GDM1 (cell line): ENCODE data around the gene DPEP3.
"Not testable (repeated sequence)": the region's sequence is repeated elsewhere in the genome, so short reads cannot be mapped to it uniquely, and the experiment has no call there.

ENCODE experiments used
- DNase-seq: peaks from one replicate; lab custom pipeline; 2025; lab: John Stamatoyannopoulos, UW

The DPEP3 gene

DNA sequence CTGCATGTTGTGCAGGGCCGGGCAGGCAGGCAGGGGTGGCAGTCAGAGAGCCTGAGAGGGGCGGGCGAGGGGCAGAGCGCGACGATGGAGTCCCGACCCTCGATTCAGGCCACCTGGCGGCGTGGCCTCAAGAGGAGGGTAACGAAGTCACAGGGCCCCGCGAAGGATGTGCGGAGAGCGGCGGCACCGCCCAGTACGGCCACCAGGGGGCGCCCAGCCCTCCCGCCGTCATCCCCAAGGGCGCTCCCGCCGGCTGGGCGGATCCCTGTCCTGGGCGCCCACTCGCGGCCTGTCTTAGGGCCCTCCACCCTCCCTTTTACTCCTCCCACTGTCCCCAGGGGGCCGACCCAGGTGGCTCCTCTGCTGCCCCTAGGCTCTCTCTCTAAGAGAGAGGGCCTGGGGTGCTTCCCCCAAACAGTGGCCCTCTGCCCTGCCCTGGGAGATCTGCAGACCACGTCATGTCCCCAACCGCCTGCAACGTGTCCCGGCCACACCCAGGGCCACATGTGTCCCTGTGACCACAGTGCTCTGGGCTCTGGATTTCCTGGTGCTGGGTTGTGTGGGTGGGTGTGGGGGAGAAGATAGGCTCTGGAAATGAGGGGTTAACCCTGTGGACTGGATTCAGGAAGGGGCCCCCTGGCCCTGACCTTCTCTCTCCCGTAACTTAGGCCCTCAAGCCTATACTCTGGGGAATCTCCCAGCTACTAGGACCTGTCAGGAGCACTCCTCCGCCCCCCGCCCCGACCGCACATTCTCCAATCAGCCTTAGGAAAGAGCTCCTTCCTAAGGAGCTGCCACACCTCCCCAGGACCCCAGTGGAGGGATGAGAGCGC lies 13.1 kb upstream of the DPEP3 start:
- DNase-seq: peak; percentile 46

DNA sequence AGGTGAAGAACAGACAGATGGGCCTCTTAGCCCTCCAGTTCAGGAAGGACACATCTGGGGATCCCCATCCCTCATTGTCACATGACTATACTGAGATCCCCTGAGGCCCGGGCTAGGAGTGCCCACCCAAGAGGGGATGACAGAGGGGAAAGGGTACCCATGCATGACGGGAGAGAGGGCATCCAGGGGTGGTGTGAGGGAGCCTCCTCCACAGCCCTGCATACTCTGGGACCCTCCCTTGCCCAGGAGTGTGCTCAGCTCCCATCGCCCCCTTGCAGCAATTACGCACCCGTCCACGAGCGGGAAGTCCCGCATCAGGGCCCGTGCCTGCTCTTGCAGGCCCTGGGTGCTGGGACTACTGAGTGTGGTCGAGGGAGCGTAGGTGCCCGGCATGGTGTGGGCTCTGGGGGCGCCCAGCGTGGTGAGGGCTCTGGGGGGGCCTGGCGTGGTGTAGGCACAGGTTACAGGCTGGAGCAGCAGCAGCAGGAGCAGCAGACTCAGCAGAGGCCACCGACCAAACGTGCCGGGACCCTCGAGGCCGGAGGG lies 12.4 kb upstream of the DPEP3 start:
- no peak for DNase-seq

DNA sequence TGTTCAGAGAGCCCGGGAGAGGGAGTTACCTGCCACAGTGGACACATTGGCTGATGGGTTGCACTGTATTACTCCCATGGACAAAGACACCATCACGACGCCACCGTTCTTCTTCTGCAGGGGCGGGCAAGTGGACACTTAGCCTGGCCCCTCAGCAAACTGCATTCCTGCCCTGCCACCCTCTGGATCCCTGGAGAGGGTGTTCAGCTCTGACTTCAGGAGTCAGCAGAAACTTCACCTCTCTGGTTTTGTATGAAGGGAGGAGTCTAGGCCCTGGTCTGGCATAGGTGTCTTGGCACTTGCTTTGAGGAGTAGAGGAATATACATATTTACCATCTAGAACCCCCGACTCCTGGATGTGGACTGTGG lies 9.7 kb upstream of the DPEP3 start:
- DNase-seq: no peak

DNA sequence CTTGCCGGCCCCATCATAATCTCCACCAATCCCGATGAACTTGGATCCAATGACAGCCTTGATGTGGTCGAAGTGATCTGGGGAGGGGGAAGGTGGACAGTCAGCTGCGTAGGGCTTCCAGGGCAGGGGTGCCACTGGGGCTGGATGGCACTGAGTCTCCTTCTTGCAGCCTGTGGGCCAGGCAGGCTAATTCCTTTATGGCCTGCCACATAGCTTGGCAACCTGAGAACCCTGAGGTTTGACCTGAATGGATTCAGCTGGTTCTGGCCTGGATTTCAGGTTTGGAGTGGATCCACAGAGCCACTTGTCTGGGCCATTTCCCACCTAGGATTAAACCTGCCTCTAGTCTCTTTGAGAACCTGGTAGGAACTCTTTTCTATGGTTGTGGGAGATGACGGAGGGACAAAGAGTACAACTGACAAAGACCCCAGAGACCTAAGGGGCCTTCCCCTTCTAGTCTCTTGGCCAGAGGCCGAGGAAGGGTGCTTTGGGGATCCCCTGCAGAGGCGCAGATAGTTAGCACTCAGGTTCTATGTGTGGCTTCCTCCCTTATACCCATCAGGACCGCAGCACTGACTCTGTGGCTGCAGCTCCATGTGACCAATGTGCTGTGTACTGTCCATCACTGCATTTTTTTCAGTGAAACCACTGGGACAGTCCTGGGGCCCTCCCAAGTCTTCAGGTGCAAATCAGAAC lies 9.2 kb upstream of the DPEP3 start:
- DNase-seq: no peak

DNA sequence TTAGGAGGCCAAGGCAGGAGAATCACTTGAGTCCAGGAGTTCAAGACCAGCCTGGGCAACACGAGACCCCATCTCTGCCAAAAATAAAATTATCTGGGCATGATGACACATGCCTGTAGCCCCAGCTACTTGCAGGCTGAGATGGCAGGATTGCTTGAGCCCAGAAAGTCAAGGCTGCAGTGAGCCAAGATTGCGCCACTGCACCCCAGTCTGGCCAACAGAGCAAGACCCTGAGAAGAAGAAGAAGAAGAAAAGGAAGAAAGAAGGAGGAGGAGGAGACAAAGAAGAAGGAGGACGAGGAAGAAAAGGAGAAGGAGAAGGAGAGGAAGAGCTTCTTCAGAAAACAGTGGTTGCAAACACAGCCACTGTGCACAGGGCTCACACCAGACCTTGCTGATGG lies 8.4 kb upstream of the DPEP3 start:
- no peak for DNase-seq

DNA sequence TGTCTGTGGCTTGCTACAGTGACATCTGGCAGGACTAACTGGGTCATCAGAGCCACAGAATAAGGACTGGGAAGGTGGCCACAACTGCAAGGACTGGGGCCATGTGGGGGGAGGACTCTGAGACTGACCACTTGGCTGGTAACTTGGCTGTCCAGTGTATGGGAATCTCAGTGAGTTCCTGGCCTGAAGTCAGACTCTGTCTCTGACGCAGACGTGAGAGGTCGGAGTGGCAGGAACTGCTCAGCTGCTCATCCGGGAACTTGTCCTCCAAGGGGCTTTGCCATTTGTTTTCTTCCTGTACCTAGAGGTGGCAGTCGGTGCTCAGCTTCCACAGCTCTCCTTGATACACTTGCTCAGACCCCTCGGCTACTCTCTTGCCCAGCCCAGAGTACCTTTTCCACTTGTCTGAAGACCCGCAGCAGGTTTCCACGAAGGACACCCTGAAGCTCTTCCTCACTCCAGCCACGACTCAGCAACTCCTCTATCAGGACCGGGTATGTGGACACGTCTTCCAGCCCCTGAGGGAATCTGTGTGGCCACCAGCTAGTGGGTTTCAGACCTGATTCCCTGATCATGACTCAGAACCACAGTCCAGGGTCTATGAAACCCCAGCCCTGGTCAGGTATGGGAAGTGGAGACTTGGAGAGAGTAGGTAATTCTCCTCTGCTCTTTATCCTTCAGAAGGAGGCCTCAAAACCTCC lies 7.3 kb upstream of the DPEP3 start:
- no peak for DNase-seq

DNA sequence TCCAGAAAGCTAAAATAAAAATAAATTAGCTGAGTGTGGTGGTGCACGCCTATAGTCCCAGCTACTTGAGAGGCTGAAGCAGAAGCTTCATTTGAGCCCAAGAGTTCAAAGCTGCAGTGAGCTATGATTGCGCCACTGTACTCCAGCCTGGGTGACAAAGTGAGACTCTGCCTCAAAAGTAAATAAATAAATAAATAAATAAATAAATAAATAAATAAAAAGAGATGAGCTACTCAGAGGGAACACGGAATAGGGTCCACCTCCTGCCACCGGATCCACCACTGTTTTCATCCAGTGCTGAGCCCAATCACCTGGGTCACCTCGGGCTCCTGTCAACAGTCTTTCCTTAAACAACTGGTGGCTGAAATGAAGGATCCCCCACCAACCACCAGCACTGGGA lies 6.7 kb upstream of the DPEP3 start:
- no peak for DNase-seq

DNA sequence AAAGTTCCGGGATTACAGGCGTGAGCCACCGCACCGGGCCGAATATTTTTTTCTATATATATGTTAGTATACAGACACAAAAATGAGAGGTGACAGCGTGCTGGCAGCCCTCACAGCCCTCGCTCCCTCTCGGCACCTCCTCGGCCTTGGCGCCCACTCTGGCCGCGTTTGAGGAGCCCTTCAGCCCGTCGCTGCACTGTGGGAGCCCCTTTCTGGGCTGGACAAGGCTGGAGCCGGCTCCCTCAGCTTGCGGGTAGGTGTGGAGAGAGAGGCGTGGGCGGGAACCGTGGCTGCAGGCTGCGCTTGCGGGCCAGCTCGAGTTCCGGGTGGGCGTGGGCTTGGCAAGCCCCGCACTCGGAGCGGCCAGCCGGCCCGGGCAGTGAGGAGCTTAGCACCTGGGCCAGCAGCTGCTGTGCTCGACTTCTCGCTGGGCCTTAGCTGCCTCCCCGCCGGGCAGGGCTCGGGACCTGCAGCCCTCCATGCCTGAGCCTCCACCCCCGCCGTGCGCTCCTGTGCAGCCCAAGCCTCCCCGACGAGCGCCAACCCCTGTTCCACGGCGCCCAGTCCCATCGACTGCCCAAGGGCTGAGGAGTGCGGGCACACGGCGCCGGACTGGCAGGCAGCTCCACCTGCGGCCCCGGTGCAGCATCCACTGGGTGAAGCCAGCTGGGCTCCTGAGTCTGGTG lies 1.9 kb upstream of the DPEP3 start:
- DNase-seq: no peak

DNA sequence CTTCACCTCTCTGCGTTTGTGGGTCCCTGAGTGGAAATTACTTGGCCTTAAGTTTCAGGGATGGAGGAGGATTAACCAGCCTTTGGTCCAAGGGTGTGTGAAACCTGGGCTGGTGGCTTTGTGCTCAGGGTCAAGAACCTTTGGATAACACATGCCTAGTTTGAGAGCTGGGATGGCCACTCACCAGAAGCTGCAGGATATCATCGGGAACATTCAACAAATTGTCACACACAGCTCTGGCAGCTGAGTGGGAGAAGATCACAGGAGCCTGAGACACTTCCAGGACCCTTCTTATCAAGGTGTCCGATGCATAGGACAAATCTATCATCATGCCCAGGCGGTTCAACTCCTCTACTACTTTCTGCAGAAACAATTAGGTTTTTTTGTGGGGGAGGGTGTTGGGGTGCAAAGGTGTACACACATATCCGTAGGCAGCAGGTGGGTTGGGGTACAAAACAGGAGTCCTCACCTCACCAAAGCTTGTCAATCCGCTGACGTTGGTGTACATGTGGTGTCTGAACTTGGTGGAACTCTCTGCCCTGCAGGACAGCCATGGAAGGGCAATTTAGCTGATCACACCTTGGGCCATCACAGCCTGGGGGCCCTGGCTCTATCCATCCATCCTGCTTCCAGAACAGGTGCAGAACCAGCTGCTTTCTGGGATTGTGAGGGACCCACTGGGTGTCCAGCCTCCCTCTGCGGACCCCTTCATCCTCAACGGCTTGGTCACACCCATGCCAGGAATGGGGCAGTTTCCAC lies 2.7 kb downstream of the DPEP3 start:
- DNase-seq: no peak

DNA sequence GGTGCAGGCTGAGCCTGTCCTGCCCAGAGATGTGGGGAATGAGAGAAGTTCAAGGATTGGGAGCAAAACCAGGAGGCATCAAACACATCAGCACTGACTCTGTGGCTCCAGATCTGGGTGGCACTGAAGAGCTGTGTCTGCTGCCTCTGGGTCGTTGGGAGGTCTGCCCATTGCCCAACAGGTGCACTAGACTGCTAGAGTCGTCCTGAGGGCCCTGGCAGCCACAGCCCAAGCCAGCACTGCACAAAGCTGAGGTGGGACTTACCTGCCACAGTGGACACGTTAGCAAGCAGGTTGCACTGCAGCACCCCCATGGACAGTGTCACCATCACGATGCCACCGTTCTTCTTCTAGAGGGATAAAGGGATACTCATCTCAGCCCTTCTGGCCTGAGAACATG lies 3.3 kb downstream of the DPEP3 start:
- no peak for DNase-seq

DNA sequence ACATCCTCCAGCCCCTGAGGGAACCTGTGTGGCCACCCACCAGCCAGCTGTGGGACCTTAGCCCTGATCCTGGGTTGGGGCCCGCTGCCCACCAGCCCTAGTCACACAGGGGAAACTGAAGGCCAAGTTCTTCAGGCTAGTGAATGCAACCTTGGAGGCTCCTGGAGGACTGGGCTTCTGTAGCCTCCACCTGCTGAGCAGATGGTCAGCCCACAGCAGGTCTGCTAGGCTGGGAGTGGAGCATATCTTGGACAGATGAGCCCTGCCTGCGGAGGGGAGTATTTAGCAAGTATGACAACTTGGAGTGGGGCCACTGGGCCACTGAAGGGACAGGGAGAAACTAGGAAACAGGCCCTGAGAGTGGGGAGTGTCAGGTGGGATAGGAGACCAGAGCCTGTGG lies 4.1 kb downstream of the DPEP3 start:
- DNase-seq: no peak

DNA sequence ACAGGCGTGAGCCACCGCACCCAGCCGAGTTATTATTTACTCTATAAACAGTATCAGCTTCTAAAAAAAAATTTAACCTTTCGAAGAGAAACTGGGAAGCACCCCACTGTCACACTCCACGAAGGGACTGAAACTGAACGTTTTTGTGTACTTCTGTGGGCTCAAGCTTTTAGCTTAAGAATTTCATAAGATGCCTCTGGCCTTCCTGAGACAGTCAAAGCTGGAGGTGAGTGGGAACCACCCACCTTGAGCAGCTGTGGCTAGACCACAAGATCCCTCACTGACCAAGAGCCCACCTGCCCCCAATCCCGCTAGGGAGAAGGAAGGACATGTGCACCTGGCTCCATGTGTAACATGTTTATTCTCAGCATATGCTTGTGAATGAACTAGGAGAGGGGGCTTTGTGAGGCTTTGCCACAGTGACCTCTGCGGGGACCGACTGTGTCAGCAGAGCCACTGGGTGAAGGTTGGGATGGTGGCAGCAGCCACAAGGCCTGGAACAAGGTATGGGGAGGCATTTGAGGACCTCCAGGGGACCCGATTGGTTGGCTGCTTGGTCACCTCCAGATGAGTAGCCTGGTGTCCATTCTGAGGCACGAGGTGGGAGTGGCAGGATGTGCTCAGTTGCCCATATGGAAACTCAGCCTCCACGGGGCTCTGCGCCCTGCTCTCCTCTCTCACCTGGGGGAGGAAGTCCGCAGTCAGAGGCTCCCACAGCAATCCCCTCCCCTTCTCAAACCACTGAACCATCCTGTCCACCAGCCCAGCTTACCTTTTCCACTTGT lies 4.8 kb downstream of the DPEP3 start:
- DNase-seq: no peak

DNA sequence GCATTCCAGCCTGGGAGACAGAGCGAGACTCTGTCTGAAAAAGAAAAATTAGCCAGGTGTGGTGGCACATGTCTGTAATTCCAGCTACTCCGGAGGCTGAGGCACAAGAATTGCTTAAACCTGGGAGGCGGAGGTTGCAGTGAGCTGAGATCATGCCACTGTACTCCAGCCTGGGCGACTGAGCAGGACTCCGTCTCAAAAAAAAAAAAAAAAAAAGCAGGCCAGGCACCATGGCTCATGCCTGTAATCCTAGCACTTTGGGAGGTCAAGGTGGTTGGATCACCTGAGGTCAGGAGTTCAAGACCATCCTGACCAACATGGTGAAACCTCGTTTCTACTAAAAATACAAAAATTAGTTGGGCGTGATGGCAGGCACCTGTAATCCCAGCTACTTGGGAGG lies 8.0 kb downstream of the DPEP3 start:
- not testable (repeated sequence) for DNase-seq

DNA sequence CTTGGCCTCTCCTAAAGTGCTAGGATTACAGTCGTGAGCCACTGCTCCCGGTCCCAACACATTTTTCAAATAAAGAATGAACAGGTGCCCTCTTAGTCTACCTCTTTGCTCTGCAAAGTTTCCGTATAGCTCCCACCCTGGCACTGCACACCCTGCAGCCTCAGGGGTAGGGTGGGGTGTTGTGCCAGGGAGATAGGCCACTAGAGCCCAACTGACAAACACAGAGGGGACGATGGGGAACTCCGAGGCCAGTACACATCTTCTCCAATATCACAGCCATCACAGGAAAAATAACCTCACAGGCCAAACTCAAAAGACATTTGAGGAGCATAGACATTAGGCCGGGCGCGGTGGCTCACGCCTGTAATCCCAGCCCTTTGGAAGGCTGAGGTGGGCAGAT lies 9.2 kb downstream of the DPEP3 start:
- DNase-seq: no peak

DNA sequence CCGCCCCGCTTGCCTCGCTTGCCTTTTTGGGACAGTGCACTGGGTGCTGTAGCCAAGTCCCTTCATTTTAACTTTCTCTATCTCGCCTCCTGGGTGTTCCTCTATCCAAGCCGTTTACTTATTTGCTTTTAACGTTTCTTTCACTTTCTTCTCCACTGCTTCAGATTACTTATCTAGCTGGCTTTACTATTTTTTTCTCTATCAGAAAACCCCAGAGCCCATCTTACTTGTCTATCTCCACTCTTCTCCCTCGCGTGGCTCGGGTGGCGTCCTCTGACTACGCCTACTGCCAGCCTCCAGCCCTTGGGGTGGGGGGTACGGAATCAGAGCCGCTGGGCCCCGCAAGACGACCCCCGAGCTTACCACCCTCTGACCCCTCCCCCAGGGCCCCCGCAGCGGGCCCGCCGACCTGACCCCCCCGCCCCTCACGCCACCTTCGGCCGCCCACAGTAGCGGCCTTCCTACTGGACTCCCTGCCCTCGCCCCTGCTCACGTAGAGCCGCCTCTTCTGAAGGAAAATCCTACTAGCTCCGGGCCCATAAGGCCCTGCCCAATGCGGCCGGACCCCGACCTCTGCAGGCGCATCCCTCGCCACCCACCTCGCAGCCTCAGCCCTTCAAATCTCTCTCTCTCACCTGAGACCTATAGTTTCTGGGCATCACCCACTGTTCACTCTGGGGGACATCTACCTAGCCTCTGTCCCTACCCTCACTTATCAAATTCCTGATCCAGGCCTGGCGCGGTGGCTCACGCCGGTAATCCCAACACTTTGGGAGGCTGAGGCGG lies 10.9 kb downstream of the DPEP3 start:
- DNase-seq: no peak

DNA sequence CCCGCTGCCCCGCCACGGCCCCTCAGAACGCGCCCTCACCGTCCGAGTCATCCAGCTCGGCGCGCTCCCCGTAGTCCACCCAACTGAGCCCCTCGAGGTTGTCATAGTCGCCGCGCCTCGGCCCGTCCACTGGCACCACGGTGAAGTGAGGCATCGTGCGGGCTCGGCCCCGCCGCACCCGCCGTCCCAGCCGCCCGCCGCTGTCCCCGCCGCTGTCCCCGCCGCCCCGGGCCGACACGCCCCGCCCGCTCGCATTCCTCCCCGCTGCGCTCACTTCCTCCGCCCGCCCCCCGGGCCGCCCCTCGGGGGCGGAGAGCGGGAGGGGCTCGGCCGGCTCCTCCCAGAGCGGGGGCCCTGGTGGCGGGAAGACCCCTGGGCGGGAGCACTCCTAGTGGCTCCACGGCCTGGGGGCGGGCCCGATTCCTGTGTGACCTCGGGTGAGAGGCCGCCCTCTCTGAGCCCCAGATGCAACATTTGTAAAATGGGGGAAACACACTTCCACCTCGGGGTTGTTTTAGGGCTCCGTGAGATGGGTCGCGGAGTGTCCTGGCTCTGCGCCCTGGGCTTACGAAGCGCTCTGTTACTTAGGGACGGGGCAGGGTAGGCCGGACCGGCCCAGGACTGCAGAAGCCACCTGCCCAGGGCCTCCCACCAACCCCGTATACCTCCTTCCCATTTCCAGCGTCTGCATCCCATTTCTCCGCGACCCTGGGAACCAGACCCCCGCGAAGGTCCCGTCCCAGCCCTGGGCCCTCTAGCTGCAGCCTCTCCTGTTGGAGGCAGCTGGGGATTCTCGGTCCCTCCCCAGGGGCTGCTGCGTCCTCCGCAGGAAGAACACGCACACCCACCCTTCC lies 11.7 kb downstream of the DPEP3 start, which contains the start of gene SLC12A4:
SLC12A4 (minus strand) TSS at position 238 of the 854 bp plus-strand sequence; CDS start at position 154, 84 bp downstream.
- DNase-seq: peak; percentile 44

DNA sequence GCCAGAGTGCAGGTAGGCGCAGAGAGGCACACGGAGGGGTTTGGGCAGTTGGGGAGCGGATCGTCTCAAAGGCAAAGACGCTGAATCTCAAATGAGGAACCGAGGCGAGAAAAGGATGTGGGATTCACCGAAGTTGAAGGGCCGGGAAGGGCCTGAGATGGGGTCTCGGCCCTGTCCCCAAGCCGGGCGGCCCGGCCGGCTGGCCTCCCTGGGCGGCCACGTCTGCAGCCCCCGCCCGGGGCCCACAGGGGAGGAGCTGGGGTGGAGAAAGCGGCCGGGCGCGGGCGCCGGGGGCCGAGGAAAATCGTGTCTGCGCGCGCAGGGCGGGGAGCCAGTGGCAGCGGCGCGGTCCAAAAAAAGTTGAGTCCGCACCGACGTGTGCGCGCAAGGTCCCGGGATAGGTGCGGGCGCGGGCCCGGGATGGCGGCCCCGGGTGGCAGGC lies 12.3 kb downstream of the DPEP3 start:
- DNase-seq: no peak

DNA sequence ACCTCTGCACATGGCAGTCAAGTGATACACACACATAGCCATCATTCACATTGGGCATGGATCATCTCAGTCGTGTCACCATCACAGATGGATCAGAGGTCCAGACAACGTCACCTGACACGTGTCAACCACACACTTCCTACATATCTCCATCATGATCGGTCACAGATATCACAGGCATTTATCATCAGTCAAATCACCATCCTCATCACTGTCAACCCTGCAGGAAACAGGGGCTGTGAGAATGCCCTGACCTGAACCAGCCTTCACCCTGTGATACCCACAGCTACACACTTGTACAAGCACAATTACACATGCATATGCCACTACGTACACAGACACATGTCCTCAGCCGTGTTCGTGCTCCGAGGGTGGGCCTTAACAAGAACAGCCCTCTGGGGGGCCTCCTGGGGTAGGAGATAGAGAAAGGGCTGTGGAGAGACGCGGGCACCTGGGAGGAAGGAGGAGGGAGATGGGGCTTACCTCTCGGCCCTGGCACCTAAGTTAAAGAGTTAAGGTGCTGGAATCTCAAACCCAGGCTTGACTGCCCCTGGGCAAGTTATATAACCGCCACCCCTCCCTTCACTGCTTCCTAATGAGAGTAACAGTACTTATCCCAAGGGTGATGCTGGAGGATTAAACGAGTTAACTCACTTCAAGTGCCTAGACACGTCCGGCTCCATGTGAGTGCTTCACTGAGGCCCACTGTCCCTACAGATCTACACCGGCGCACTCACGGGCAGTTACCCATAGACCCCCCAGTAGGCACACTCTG lies 12.9 kb downstream of the DPEP3 start:
- no peak for DNase-seq
